ENCODE measurements around the gene PTHLH. TPM values are rescaled to one million over a fixed set of nuclear protein-coding genes. Genes with fewer than 3 reads are reported as not detected.

PTHLH gene
- total RNA-seq, 1 experiment from 2014 or later, result 3.8 TPM

DNA sequence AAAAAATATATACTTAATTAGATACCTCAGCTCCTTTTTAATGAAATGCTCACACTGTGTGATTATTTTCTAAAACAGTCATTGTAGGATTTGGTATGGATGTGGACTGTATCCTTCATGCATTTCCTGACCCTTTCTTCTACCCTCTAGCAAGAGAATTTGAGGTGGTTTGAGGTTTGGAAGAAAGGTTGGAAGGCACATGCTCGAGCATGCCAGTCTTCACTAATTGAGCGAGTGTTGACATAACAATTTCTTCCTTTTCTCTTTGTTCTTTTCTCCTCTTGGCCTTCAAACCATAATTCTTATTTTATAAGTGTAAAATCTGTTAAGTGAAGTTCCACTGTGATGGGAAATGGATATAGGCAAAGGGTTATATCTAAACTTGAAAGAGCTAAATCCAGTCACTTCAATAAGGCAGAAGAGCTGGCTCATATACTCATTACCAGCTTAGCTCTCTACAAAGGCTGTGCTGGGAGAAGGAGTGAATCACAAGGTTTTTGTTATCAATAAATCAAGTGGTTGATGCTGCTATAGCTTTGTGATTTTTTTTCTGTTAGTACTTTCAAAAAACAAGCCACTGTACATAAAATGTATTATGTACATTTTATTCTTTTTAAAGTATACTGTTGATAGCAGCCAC is 16.2 kb upstream of the PTHLH start:
- H3K9me3 ChIP-seq (replicated peaks), result no peaks in the 10 kb centered on the region
- no peak for DNase-seq (ENCODE audit: low read depth in 1 of 2, low spot score in 2 of 2)
- H3K4me1 ChIP-seq (replicated peaks), result peaks cover 10% of the 10 kb centered on the region
- H3K36me3 ChIP-seq, result no peaks in the 10 kb centered on the region
- no peak overlapping the region for H3K4me3 ChIP-seq
- H3K27ac ChIP-seq, result no peak overlapping the region
- no peaks in the 10 kb centered on the region for H3K27me3 ChIP-seq (replicated peaks)

DNA sequence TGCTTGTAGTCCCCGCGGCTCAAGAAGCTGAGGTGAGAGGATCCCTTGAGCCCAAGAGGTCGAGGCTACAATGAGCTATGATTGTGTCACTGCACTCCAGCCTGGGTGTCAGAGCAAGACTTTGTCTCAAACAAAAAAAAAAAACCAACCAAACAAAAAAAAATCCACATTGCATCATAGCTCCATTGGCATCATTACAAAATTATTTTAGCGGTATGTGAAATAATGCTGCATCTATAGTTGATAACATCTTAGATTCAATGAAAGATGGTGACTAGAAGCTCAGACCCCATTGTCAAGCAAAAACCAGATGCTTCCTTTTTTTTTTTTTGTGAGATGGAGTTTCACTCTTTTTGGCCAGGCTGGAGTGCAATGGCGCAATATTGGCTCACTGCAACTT is 14.8 kb upstream of the PTHLH start:
- no peaks in the 10 kb centered on the region for H3K36me3 ChIP-seq
- H3K27me3 ChIP-seq (replicated peaks), result no peaks in the 10 kb centered on the region
- H3K27ac ChIP-seq, result no peak overlapping the region
- no peak for DNase-seq (ENCODE audit: low read depth in 1 of 2, low spot score in 2 of 2)
- H3K9me3 ChIP-seq (replicated peaks), result no peaks in the 10 kb centered on the region; the same call in 1 of the 2 replicates
- H3K4me3 ChIP-seq, result no peak overlapping the region
- peaks cover 19% of the 10 kb centered on the region for H3K4me1 ChIP-seq (replicated peaks)

DNA sequence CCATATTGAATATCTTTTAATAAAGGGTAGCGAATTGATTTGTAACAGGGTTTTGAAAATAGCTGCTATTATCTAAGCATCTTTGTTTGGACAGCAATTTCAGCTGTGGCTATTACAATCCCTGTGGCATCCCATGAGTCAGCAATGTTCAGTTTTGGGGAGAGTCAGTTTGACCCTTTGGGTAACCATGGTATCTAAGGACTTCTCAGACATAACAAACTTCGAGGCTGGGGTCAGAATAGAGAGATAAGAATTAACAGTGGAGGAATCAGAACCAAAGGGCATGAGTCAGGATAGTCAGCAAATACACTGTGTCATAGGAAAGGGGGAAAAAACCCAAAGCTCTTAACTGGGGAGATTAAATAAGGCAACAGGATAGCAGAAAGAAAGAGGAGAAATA is 11.7 kb upstream of the PTHLH start:
- DNase-seq (ENCODE audit: low read depth in 1 of 2, low spot score in 2 of 2), result peak in 1 of 2 experiments; percentile 36
- Histone ChIP-seq H3K36me3 (no peaks in the 10 kb centered on the region), H3K9me3 (replicated peaks) (no peaks in the 10 kb centered on the region; the same call in 1 of the 2 replicates), H3K27me3 (replicated peaks) (no peaks in the 10 kb centered on the region), H3K4me3 (no peak overlapping the region), H3K4me1 (replicated peaks) (peaks cover 30% of the 10 kb centered on the region), H3K27ac (0 out of 2 replicates have a peak overlapping the region, but pooled peaks have one; percentile 20)

DNA sequence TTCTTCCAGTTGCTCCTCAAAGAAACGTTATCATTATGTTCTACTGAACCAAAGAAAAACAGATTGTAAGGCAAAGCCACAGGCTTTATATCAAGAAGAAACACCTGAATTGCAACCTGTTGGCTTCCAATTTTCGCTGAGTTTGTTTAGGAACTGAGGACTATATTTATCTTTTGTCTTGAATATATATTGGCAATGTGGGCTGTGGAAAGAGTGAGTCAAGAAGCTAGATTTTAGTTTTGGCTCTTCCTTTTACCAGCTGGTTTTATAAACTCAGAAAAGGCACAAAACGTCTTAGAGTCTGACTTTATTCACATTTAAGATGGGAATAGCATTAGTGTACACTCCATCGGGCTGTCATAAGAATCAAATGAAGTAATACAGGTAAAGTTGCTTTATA is 10.4 kb upstream of the PTHLH start:
- no peaks in the 10 kb centered on the region for H3K27me3 ChIP-seq (replicated peaks)
- no peak overlapping the region for H3K4me3 ChIP-seq
- H3K36me3 ChIP-seq, result no peaks in the 10 kb centered on the region
- no peak overlapping the region; the same call in 1 of the 2 replicates for H3K27ac ChIP-seq
- no peaks in the 10 kb centered on the region; the same call in 1 of the 2 replicates for H3K9me3 ChIP-seq (replicated peaks)
- no peak for DNase-seq (ENCODE audit: low read depth in 1 of 2, low spot score in 2 of 2)
- peaks cover 30% of the 10 kb centered on the region for H3K4me1 ChIP-seq (replicated peaks)

DNA sequence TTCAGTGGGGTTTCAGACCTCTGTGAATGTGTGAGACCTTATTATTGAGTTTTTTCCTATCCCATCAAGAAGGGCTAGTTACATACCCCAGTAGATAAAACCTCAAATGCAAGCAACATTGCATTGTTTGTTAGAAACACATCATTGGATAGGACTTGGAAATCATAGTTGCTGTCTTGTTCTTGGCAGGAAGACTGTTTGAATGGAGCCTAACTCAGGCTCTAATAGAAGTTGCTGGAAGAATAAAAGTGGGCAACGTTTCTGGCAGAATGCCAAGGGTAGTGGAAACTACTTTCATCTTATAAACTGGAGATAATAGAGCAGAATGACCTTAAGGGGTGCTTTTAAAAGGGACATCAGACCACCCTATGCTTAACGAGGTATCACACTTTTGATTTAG is 9.9 kb upstream of the PTHLH start:
- no peak for DNase-seq (ENCODE audit: low read depth in 1 of 2, low spot score in 2 of 2)
- Histone ChIP-seq H3K4me3 (no peak overlapping the region), H3K27ac (peak overlapping the region; percentile 58), H3K9me3 (replicated peaks) (no peaks in the 10 kb centered on the region; the same call in 1 of the 2 replicates), H3K27me3 (replicated peaks) (no peaks in the 10 kb centered on the region), H3K36me3 (no peaks in the 10 kb centered on the region), H3K4me1 (replicated peaks) (peaks cover 30% of the 10 kb centered on the region)

DNA sequence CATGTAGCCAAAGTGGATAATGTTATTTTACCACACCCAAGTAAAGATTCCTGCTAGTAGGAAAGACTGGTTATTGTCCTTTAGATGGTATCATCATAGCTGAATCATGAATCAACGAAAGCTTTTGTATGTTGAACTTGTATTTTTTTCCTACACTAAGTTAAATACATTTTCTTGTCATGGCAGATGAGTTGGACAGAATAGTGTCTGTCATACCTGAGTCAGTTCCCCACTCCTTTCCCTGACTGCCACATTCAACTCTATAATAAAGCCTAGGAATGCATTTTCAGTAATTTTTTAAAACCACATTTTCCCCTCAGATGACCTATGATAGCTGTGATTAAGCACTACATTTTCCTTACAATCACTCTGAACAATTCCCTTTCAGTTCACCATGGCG is 9.3 kb upstream of the PTHLH start:
- H3K36me3 ChIP-seq, result no peaks in the 10 kb centered on the region
- H3K27me3 ChIP-seq (replicated peaks), result no peaks in the 10 kb centered on the region
- H3K27ac ChIP-seq, result peak overlapping the region; percentile 58
- peak in 1 of 2 experiments; percentile 51 for DNase-seq (ENCODE audit: low read depth in 1 of 2, low spot score in 2 of 2)
- no peaks in the 10 kb centered on the region; the same call in 1 of the 2 replicates for H3K9me3 ChIP-seq (replicated peaks)
- no peak overlapping the region for H3K4me3 ChIP-seq
- H3K4me1 ChIP-seq (replicated peaks), result peaks cover 30% of the 10 kb centered on the region

DNA sequence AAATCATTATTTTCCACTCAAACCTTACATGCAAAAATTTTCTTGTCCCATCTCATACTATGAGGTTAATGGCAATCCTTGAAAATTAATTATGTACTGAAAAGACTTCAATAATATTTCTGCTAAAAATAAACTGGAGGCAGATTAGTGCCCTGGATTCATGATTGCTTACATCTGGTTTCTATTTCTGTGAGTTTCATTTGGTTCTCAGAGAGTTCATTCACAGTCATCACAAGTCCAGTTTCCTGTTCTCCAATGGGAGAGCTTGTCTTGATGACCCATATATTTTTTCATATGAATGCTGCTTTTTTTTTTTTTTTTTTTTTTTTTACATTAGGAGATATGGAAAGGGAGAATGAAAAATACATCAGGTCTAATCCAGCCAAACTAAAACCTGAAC is 6.6 kb upstream of the PTHLH start:
- DNase-seq (ENCODE audit: low read depth in 1 of 2, low spot score in 2 of 2), result no peak
- Histone ChIP-seq H3K4me1 (replicated peaks) (peaks cover 37% of the 10 kb centered on the region), H3K9me3 (replicated peaks) (no peaks in the 10 kb centered on the region; the same call in 1 of the 2 replicates), H3K36me3 (no peaks in the 10 kb centered on the region), H3K27me3 (replicated peaks) (0 out of 2 replicates have a peak, but pooled peaks cover 3% of the 10 kb centered on the region), H3K4me3 (no peak overlapping the region), H3K27ac (no peak overlapping the region)

DNA sequence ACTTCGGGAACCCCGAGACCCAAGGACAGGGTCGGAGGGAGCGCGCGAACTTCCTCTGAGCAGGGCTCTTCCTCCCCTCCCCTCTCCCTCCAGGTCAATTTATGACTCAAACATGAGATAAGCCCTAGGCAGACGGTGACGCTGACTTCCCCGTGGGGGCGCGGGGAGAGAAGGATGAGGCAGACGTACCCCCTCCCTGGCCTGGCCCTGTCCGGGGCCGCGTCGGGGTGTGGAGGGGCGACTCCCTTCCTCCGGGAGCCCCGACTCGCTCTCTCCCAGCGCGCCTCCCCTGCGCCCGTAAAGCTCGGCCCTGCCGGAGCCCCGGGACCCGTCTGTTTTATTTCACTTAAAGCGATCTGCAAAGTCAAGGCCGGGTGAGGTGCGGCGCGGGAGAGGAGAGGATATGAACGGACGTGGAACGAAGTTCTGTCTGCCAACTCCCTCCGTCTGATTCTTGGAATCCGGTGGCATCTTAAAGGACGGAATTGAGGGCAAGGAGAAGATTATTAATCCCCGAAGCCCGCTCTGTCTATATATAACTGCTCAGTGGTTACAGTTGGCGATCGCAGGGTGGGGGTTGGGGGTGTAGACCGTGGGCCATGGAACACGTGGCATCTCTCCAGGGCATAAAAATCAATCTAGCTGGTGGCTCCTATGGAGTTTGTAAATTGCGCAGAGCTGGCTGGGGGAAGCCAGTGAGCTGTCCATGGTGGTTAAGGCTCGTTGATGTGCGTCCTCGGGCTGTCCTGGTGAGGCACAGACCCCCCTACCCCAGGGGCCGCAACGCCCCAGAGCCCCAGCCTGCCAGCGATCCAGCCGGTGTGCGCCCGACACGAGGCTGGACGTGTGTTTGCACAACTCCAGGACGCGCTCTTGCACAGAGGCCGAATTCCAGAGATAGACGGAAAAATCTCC is 2.9 kb upstream of the PTHLH start:
- peak; percentile 34 to 55 for DNase-seq (ENCODE audit: low read depth in 1 of 2, low spot score in 2 of 2)
- H3K4me3 ChIP-seq, result peak overlapping the region; percentile 25
- H3K9me3 ChIP-seq (replicated peaks), result no peaks in the 10 kb centered on the region
- H3K27ac ChIP-seq, result no peak overlapping the region
- H3K4me1 ChIP-seq (replicated peaks), result peaks cover 14% of the 10 kb centered on the region
- no peaks in the 10 kb centered on the region for H3K36me3 ChIP-seq
- H3K27me3 ChIP-seq (replicated peaks), result 0 out of 2 replicates have a peak, but pooled peaks cover 3% of the 10 kb centered on the region

DNA sequence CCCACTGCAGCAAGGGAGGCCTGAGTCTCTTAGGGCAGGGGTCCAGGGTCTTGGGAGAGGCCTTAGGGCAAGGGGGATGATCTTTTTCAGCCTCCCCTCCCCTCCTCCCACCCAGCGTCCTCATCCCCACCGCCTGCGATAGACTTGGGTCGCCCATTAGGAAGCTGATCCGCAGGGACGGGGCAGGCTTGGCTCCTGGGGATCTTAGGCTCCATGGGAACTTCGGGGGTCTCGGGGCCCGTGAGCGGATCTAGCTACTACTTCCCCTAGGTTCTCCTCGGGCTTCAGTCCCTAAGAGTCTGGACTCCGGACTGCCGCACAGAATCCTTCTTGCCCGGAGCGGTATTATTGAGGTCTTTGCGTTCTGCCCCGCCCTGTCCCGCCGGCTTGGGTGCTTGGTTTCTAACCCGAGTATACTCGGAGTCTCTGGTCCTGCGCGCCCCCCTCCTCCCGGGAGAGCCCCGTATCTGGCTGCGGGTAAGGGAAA is 2.2 kb upstream of the PTHLH start:
- no peaks in the 10 kb centered on the region for H3K9me3 ChIP-seq (replicated peaks)
- H3K27me3 ChIP-seq (replicated peaks), result 0 out of 2 replicates have a peak, but pooled peaks cover 3% of the 10 kb centered on the region
- no peaks in the 10 kb centered on the region for H3K36me3 ChIP-seq
- peaks cover 16% of the 10 kb centered on the region for H3K4me1 ChIP-seq (replicated peaks)
- no peak overlapping the region for H3K4me3 ChIP-seq
- no peak overlapping the region for H3K27ac ChIP-seq
- DNase-seq (ENCODE audit: low read depth in 1 of 2, low spot score in 2 of 2), result no peak

DNA sequence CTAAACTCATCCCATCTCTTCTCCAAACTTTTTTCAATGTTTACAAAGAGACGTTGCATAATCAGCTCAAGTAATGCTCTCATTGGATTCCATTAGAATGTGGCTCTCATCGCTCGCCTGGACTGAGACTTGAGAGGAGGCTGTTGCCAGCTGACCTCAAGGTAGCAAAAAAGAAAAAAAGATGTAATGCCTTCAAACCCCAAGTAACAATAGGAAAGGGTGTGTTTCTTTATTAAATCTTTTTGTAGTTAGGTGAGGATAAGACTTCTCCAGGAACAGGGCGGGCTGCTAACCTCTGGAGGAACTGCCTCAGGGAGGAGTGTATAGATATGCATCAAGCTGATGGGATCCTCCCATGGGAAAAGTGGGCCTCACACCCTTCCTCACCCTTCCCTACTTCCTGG is 956 bp upstream of the PTHLH start:
- Histone ChIP-seq H3K4me3 (no peak overlapping the region), H3K36me3 (no peaks in the 10 kb centered on the region), H3K9me3 (replicated peaks) (no peaks in the 10 kb centered on the region), H3K27ac (no peak overlapping the region), H3K4me1 (replicated peaks) (peaks cover 19% of the 10 kb centered on the region), H3K27me3 (replicated peaks) (0 out of 2 replicates have a peak, but pooled peaks cover 3% of the 10 kb centered on the region)
- DNase-seq (ENCODE audit: low read depth in 1 of 2, low spot score in 2 of 2), result no peak

DNA sequence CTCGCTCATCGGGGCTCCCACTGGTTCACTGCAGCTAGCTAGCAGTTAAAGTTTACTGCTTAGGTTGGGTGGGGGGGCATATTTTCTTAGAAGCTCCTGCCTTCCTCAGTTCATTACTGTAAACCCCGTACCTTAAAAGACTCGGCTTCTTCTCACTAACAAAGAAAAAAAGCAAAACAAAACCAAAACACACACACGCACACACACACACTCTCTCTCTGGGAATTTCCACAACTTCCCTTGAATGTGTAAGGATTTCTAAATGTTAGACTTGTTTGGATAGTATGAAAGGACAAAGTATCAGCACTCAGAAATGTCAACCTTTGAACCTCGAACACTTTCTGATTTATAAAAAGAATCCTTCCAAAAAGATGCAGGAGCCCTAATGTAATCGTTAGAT is 927 bp downstream of the PTHLH start:
- Histone ChIP-seq H3K4me3 (no peak overlapping the region), H3K36me3 (no peaks in the 10 kb centered on the region), H3K4me1 (replicated peaks) (peaks cover 36% of the 10 kb centered on the region), H3K9me3 (replicated peaks) (no peaks in the 10 kb centered on the region), H3K27me3 (replicated peaks) (0 out of 2 replicates have a peak, but pooled peaks cover 3% of the 10 kb centered on the region), H3K27ac (no peak overlapping the region)
- no peak for DNase-seq (ENCODE audit: low read depth in 1 of 2, low spot score in 2 of 2)

DNA sequence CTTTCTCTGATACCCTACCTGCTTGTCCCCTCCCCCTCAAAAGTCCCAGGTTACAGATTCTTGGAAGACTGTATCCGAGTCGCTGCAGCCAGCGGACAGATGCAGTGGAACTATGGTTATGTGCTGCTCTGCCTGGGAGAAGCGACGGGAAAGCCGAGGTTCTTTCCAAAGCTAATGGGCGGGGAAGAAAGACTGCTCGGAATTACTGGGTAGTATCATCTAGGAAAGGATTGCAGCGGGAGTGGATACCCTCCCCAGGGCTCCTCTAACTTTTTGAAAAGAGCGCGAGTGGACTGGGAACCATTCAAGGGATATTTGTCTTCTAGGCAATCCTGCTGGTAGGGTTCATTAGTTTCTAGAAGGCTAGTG is 1.4 kb downstream of the PTHLH start:
- Histone ChIP-seq H3K36me3 (no peaks in the 10 kb centered on the region), H3K27ac (no peak overlapping the region), H3K27me3 (replicated peaks) (0 out of 2 replicates have a peak, but pooled peaks cover 3% of the 10 kb centered on the region), H3K4me3 (no peak overlapping the region), H3K9me3 (replicated peaks) (no peaks in the 10 kb centered on the region), H3K4me1 (replicated peaks) (peaks cover 41% of the 10 kb centered on the region)
- DNase-seq (ENCODE audit: low read depth in 1 of 2, low spot score in 2 of 2), result no peak

DNA sequence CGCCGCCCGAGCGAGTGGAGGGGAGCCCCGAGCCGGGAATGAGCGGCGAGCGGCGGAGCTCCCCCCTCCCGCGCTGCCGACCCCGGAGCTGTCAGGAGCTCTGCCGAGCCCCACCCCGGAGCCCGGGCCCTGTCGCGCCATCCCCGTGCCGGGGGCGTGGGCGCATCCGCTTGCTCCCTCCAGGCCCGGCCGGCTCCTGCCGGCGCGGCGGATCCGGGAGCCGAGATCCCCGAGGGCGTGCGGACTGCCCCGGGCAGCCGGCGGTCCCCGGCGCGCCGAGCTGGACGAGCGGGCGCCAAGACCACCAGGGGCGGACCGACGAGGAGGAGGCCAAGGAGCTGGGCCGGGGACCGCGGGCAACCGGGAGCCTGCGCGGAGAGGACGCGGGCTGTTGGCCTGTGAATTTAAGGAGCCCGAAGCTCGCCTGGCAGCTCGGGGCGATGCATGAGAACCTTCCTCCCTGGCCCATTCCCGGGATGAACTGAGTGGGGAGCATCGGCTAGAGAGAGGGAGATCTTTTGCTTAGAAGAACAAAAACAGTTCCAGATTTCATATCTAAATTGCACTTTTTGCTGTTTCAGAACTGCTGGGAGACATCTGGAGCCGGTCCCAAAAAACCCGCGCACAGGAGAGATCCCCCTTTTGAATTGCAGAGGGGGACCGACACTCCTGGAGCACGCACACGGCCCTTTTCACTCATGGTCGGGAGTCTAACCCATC is 2.0 kb downstream of the PTHLH start:
- peak; percentile 45 to 46 for DNase-seq (ENCODE audit: low read depth in 1 of 2, low spot score in 2 of 2)
- 0 out of 2 replicates have a peak, but pooled peaks cover 3% of the 10 kb centered on the region for H3K27me3 ChIP-seq (replicated peaks)
- peak overlapping the region; percentile 33 for H3K27ac ChIP-seq
- peaks cover 41% of the 10 kb centered on the region for H3K4me1 ChIP-seq (replicated peaks)
- H3K36me3 ChIP-seq, result no peaks in the 10 kb centered on the region
- no peaks in the 10 kb centered on the region for H3K9me3 ChIP-seq (replicated peaks)
- H3K4me3 ChIP-seq, result peak overlapping the region; percentile 53
